HG02678 (cell line): ENCODE results near the gene GPR137C.

Experiments used
- ATAC-seq: cut with Tn5 transposase; IDR thresholded peaks from one replicate; pipeline ENCODE4 v1.9.1; 2021; ENCODE audit warnings: mild to moderate bottlenecking, moderate library complexity; ENCODE audit not compliant: unreplicated experiment

The GPR137C gene

GRCh38 chr14:52661314-52661713, 108.7 kb downstream of the GPR137C start:
- ATAC-seq, result no peak

- ATAC-seq, result no peak
Measured at GRCh38 chr14:52663850-52664249, 111.2 kb downstream of the GPR137C start.

- ATAC-seq, result no peak
Measured at GRCh38 chr14:52678591-52678990, 126.0 kb downstream of the GPR137C start.

GRCh38 chr14:52683985-52684520, 131.4 kb downstream of the GPR137C start:
- ATAC-seq, result no peak

GRCh38 chr14:52686176-52686575, 133.5 kb downstream of the GPR137C start:
- ATAC-seq, result no peak
